Osteoblast (primary cell): ENCODE measurements around the gene TMEM271. TPM values are rescaled to one million over a fixed set of nuclear protein-coding genes. Genes with fewer than 3 reads are reported as not detected.

Experiments used
- DNase-seq: peaks from one replicate; pipeline ENCODE4 v3.0.0; 2011; ENCODE audit warnings: low spot score, mixed read lengths; ENCODE audit not compliant: insufficient read length; ENCODE audit errors: missing footprints
- H2AFZ ChIP-seq: 2 replicates; pipeline ENCODE4 v1.6.0; 2011; ENCODE audit warnings: mild to moderate bottlenecking, low read length
- H3K27ac ChIP-seq: 2 replicates; pipeline ENCODE4 v1.5.1; 2011; ENCODE audit warnings: mild to moderate bottlenecking, low read depth, low read length, moderate library complexity
- H3K27me3 ChIP-seq: 2 replicates; pipeline ENCODE4 v1.6.0; 2012; ENCODE audit warnings: mild to moderate bottlenecking, control low read depth, inconsistent platforms, low read length, moderate library complexity; ENCODE audit not compliant: insufficient read depth
- H3K36me3 ChIP-seq: 2 replicates; pipeline ENCODE4 v1.5.1; 2011; ENCODE audit warnings: mild to moderate bottlenecking, low read length, control low read depth, moderate library complexity; ENCODE audit not compliant: insufficient read depth
- H3K4me1 ChIP-seq: 2 replicates; pipeline ENCODE4 v1.5.1; 2011; ENCODE audit warnings: mild to moderate bottlenecking, low read length, control low read depth, moderate library complexity; ENCODE audit not compliant: insufficient read depth
- H3K4me2 ChIP-seq: 2 replicates; pipeline ENCODE4 v1.6.0; 2011; ENCODE audit warnings: mild to moderate bottlenecking, low read length; ENCODE audit not compliant: insufficient read depth
- H3K4me3 ChIP-seq: fragments of 200-600 bp; sonication (generic); 3 replicates; pipeline ENCODE4 v1.5.1; 2012; ENCODE audit warnings: mild to moderate bottlenecking, low read length, inconsistent platforms; ENCODE audit not compliant: insufficient read depth
- H3K79me2 ChIP-seq: 2 replicates; pipeline ENCODE4 v1.6.0; 2012; ENCODE audit warnings: mild to moderate bottlenecking, low read length, control low read depth, inconsistent platforms; ENCODE audit not compliant: insufficient read depth
- H3K9me3 ChIP-seq: 2 replicates; pipeline ENCODE4 v1.5.1; 2011; ENCODE audit warnings: low read depth, low read length, control low read depth
- H4K20me1 ChIP-seq: 2 replicates; pipeline ENCODE4 v1.6.0; 2012; ENCODE audit warnings: mild to moderate bottlenecking, low read length, control low read depth; ENCODE audit not compliant: insufficient read depth
- total RNA-seq: library from RNA; depleted of rRNA; stranded (reverse); fragments of >200 nt; gene quantifications from 2 replicates; pipeline ENCODE4 v1.2.3, GENCODE V29; 2012
- TF ChIP-seq, protein P1 (sequence below): IDR thresholded peaks from 2 replicates; pipeline ENCODE4 v1.5.1; 2011; ENCODE audit warnings: mild to moderate bottlenecking, low read depth, low read length, moderate library complexity; ENCODE audit errors: extremely low read depth

The TMEM271 gene
- total RNA-seq, 1 donor = not detected

DNA sequence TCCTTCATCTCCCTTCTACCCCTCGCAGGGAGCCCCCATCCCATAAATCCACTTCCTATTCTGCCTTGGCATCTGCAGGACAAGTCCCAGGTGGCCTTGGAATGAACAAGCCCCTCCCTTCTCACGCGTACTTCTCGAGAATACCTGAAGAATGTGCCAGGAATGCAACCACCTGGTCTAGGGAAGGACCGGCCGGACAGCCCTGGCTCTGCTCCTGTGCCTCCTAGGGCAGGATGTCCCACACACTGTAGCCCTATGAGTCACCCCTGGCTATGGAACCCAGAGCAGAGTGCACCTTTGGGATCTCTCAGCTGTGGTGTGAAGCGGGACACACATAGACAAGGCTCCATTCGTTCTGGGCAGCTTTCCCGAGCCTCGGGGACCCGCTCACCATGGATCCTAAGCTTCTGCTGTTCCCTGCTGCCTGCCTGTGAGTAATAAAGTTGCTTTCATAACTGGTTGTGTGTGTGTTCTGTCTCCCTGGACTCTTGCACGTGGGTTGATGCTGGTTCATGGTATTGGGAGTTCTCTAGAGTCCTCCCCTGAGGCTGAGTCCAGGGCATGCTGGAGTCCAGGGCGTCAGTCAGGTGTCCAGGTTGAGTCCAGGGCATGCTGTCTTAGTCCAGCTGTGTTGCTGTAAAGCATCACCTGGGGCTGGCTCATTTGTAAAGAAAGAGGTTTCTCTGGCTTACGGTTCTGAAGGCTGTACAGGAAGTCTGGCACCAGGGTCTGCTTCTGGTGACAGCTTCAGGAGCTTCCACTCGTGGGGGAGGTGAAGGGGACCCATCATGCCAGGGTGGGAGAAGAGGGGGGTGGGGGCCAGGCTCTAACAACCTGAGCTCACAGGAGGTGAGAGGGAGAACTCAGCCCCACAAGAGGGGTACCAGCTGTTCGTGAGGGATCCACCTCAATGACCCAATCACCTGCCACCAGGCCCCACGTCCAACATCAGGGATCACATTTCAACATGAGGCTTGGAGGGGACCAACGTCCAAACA is 41.8 kb upstream of the TMEM271 start:
- DNase-seq = peak; percentile 69
- Histone ChIP-seq H3K4me1 (no peaks in the 10 kb centered on the region), H3K9me3 (no peaks in the 10 kb centered on the region), H3K79me2 (no peaks in the 10 kb centered on the region), H2AFZ (no peak overlapping the region), H3K4me3 (no peak overlapping the region), H3K27ac (no peak overlapping the region), H3K4me2 (no peak overlapping the region), H3K27me3 (peaks cover 5% of the 10 kb centered on the region), H3K36me3 (no peaks in the 10 kb centered on the region), H4K20me1 (no peaks in the 10 kb centered on the region)
- TF ChIP-seq, protein P1, sequence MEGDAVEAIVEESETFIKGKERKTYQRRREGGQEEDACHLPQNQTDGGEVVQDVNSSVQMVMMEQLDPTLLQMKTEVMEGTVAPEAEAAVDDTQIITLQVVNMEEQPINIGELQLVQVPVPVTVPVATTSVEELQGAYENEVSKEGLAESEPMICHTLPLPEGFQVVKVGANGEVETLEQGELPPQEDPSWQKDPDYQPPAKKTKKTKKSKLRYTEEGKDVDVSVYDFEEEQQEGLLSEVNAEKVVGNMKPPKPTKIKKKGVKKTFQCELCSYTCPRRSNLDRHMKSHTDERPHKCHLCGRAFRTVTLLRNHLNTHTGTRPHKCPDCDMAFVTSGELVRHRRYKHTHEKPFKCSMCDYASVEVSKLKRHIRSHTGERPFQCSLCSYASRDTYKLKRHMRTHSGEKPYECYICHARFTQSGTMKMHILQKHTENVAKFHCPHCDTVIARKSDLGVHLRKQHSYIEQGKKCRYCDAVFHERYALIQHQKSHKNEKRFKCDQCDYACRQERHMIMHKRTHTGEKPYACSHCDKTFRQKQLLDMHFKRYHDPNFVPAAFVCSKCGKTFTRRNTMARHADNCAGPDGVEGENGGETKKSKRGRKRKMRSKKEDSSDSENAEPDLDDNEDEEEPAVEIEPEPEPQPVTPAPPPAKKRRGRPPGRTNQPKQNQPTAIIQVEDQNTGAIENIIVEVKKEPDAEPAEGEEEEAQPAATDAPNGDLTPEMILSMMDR = no peak

DNA sequence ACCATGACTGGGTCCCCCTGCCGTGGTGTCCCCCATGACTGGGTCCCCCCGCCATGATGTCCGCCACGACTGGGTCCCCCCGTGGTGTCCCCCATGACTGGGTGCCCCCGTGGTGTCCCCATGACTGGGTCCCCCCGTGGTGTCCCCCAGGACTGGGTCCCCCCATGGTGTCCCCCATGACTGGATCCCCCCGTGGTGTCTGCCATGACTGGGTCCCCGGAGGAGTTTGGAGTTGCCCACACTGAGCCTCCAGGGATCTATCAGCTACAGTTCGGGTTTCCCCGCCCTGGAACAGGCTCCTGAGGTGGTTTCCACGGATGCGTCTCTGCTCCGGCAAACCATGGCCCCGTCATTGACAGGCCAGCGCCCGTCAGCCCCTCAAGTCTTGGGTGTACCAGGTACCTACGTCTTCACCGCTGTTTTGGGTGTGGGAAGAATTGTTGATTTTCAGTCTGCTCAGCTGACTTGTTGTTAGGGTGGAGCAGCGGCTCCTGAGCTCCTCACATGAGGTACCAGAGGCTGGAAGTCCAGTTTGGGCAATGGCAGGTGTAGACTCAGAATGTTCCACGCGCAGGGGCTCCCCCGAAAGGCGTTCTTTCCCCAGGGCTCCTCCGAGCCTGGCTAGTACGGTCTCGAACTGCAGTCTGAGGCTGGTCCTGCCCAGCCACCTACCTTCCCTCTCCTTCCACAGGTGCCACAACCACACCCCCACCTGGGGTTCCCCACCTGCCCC is 41.0 kb upstream of the TMEM271 start:
- no peak overlapping the region for H3K4me3 ChIP-seq
- H2AFZ ChIP-seq = no peak overlapping the region
- H3K4me1 ChIP-seq = no peaks in the 10 kb centered on the region
- no peak overlapping the region for H3K27ac ChIP-seq
- peak; percentile 26 for DNase-seq
- peaks cover 5% of the 10 kb centered on the region for H3K27me3 ChIP-seq
- TF ChIP-seq, protein P1 = no peak
- H3K9me3 ChIP-seq = no peaks in the 10 kb centered on the region
- no peaks in the 10 kb centered on the region for H4K20me1 ChIP-seq
- H3K79me2 ChIP-seq = no peaks in the 10 kb centered on the region
- no peak overlapping the region for H3K4me2 ChIP-seq
- no peaks in the 10 kb centered on the region for H3K36me3 ChIP-seq

DNA sequence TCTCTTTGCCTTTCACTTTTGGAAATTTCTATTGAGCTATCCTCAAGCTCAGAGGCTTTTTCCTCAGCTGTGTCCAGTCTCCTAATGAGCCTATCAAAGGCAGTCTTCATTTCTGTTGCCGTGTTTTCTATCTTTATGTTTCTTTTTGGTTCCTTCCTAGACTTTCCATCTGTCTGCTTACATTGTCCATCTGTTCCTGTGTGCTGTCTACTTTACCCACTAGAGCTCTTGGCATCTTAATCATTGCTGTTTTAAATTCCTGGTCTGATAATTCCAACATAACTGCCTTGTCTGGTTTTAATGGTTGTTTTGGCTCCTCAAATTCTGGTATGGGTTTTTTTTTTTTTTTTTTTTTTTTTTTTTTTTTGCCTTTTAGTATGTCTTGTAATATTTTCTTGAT is 40.0 kb upstream of the TMEM271 start:
- Histone ChIP-seq H3K27ac (no peak overlapping the region), H3K4me3 (no peak overlapping the region), H3K4me1 (no peaks in the 10 kb centered on the region), H3K4me2 (no peak overlapping the region), H3K36me3 (no peaks in the 10 kb centered on the region), H3K79me2 (no peaks in the 10 kb centered on the region), H2AFZ (no peak overlapping the region), H3K9me3 (no peaks in the 10 kb centered on the region), H3K27me3 (peaks cover 5% of the 10 kb centered on the region), H4K20me1 (no peaks in the 10 kb centered on the region)
- no peak for DNase-seq
- TF ChIP-seq, protein P1 = no peak

DNA sequence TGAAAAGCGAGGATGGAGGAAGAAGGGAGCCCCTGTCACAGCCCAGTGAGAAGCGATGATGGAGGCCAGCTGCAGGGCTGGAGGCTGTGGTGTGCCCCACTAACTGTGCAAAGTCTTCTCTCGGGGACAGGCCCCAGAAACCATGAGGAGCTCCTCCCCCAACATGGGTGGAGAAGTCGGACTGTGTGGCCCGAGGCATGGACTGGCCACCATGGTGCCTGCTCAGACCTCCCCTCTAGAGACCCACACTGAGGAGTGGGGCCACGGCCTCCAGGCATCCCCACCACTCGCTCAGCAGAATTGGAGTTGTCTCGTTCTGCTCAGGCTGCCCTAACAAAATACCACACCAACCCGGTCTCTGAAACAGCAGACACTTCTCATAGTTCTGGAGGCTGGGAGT is 37.0 kb upstream of the TMEM271 start:
- Histone ChIP-seq H3K4me1 (no peaks in the 10 kb centered on the region), H3K4me3 (no peak overlapping the region), H3K79me2 (no peaks in the 10 kb centered on the region), H3K4me2 (no peak overlapping the region), H2AFZ (no peak overlapping the region), H3K27ac (no peak overlapping the region), H4K20me1 (no peaks in the 10 kb centered on the region), H3K9me3 (no peaks in the 10 kb centered on the region), H3K27me3 (peaks cover 5% of the 10 kb centered on the region), H3K36me3 (no peaks in the 10 kb centered on the region)
- TF ChIP-seq, protein P1 = no peak
- DNase-seq = no peak
